HepG2 (cell line): ENCODE results near the gene ABHD6. TPM values are rescaled to one million over a fixed set of nuclear protein-coding genes. Genes with fewer than 3 reads are reported as not detected.

Source experiments
- BCL6 ChIP-seq: IDR thresholded peaks from 2 replicates; pipeline ENCODE4 v1.6.1; 2016; ENCODE audit warnings: missing genetic modification reagents, missing compliant biosample characterization
- GPN1 ChIP-seq: sonication (generic); formaldehyde crosslinking; IDR thresholded peaks from 2 replicates; pipeline ENCODE4 v1.5.1; 2020; ENCODE audit warnings: missing genetic modification reagents, borderline replicate concordance
- MLLT10 ChIP-seq: sonication (generic); formaldehyde crosslinking; IDR thresholded peaks from 2 replicates; pipeline ENCODE4 v1.4.0; 2020; ENCODE audit warnings: missing genetic modification reagents
- ZBTB8A ChIP-seq: sonication (generic); formaldehyde crosslinking; IDR thresholded peaks from 2 replicates; pipeline ENCODE4 v1.4.0; 2020; ENCODE audit warnings: mild to moderate bottlenecking, low read depth, missing genetic modification reagents, borderline replicate concordance
- ZNF282 ChIP-seq: fragments of 450-650 bp; IDR thresholded peaks from 2 replicates; pipeline ENCODE4 v1.6.1; 2018; ENCODE audit not compliant: partially characterized antibody
- ZNF382 ChIP-seq: sonication (generic); formaldehyde crosslinking; IDR thresholded peaks from 2 replicates; pipeline ENCODE4 v1.5.0; 2020; ENCODE audit warnings: missing genetic modification reagents, mild to moderate bottlenecking, borderline replicate concordance
- ZNF562 ChIP-seq: sonication (generic); formaldehyde crosslinking; IDR thresholded peaks from 2 replicates; pipeline ENCODE4 v1.8.0; 2022; ENCODE audit warnings: missing genetic modification reagents, borderline replicate concordance
- ZNF598 ChIP-seq: sonication (generic); formaldehyde crosslinking; IDR thresholded peaks from 2 replicates; pipeline ENCODE4 v1.5.1; 2020; ENCODE audit warnings: mild to moderate bottlenecking, missing genetic modification reagents, borderline replicate concordance
- ZNF678 ChIP-seq: sonication (generic); formaldehyde crosslinking; IDR thresholded peaks from 2 replicates; pipeline ENCODE4 v1.4.0; 2020; ENCODE audit warnings: mild to moderate bottlenecking, missing genetic modification reagents
- polyA plus RNA-seq, 8 experiments: library from polyadenylated mRNA; depleted of rRNA in 3 of 8; stranded (reverse) in 7 of 8; unstranded in 1 of 8; fragments of >200 nt; fragmentation: Illumina TruSeq in 4 of 8; extraction: Trizol in 4 of 8; gene quantifications; 2 replicates each; pipeline versions ENCODE4 v1.2.1 to v1.2.3, GENCODE V29; 2011 to 2016; ENCODE audit warnings: low read depth in 4 of 8, missing spikeins in 1 of 8, mixed read lengths in 1 of 8; ENCODE audit not compliant: insufficient read depth in 1 of 8
- total RNA-seq, 5 experiments: library from RNA; depleted of rRNA; stranded (reverse); fragments of >200 nt; fragmentation: Illumina TruSeq; extraction: Trizol; gene quantifications; 2 replicates each; pipeline ENCODE4 v1.2.3, GENCODE V29; 2016; ENCODE audit warnings: low read depth in 1 of 5
- TF ChIP-seq, protein P1 (sequence below): sonication (generic); formaldehyde crosslinking; IDR thresholded peaks from 2 replicates; pipeline ENCODE4 v1.5.1; 2020; ENCODE audit warnings: missing genetic modification reagents, mild to moderate bottlenecking, borderline replicate concordance
- TF ChIP-seq, protein P2 (sequence below): sonication (generic); formaldehyde crosslinking; IDR thresholded peaks from 2 replicates; pipeline ENCODE4 v1.4.0; 2020; ENCODE audit warnings: mild to moderate bottlenecking, missing genetic modification reagents
- TF ChIP-seq, protein P3 (sequence below): sonication (generic); formaldehyde crosslinking; IDR thresholded peaks from 2 replicates; pipeline ENCODE4 v1.8.1; 2022; ENCODE audit warnings: low read depth, mild to moderate bottlenecking, missing genetic modification reagents

The ABHD6 gene
- total and polyA plus RNA-seq, 2 of the 13 experiments (the other 11 are each of a cell fraction or from before 2014, with no cell fraction given), result 9.0 to 17.2 TPM

DNA sequence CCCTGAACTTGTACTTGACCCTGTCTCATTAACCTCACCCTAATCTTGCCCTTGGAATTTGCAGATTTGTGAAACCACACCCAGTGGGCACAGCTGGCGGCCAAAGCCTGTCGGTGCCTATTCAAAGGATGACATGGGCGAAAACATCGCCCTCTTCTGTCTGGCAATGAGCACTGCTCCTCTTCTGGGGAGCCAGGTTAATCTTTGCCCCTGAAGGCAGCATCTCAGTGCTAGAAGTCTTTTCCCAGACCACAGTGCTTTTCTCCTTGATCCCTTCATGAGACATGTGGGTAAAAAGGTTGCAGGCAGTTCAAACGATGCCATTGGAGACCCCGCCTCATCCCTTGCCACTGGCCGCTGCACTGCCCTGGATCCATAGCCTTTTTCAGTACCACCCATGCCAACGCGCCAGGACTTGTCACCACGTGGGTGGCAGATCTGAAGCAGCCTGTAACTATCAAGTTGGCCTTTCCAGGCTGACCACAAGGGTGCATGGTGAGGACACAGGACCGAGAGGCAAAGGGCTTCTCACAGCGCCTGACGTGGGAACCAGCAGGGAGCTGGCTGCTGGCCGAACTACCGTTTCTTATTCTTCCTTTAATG lies 20.3 kb upstream of the ABHD6 start (continued):
- TF ChIP-seq, protein P1, sequence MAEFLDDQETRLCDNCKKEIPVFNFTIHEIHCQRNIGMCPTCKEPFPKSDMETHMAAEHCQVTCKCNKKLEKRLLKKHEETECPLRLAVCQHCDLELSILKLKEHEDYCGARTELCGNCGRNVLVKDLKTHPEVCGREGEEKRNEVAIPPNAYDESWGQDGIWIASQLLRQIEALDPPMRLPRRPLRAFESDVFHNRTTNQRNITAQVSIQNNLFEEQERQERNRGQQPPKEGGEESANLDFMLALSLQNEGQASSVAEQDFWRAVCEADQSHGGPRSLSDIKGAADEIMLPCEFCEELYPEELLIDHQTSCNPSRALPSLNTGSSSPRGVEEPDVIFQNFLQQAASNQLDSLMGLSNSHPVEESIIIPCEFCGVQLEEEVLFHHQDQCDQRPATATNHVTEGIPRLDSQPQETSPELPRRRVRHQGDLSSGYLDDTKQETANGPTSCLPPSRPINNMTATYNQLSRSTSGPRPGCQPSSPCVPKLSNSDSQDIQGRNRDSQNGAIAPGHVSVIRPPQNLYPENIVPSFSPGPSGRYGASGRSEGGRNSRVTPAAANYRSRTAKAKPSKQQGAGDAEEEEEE, result 0 out of 2 replicates have a peak, but pooled peaks have one; percentile 46
- TF ChIP-seq ZNF282 (no peak), BCL6 (CRISPR knock-in tag) (peak; percentile 69), ZNF562 (CRISPR knock-in tag) (no peak), ZNF598 (CRISPR knock-in tag) (peak; percentile 67; the same call in 1 of the 2 replicates), GPN1 (CRISPR knock-in tag) (no peak), ZNF382 (no peak), ZNF678 (CRISPR knock-in tag) (peak; percentile 28; the same call in 1 of the 2 replicates), ZBTB8A (CRISPR knock-in tag) (no peak), MLLT10 (CRISPR knock-in tag) (no peak)
- TF ChIP-seq, protein P2, sequence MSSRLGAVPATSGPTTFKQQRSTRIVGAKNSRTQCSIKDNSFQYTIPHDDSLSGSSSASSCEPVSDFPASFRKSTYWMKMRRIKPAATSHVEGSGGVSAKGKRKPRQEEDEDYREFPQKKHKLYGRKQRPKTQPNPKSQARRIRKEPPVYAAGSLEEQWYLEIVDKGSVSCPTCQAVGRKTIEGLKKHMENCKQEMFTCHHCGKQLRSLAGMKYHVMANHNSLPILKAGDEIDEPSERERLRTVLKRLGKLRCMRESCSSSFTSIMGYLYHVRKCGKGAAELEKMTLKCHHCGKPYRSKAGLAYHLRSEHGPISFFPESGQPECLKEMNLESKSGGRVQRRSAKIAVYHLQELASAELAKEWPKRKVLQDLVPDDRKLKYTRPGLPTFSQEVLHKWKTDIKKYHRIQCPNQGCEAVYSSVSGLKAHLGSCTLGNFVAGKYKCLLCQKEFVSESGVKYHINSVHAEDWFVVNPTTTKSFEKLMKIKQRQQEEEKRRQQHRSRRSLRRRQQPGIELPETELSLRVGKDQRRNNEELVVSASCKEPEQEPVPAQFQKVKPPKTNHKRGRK (CRISPR knock-in tag), result no peak
- TF ChIP-seq, protein P3, sequence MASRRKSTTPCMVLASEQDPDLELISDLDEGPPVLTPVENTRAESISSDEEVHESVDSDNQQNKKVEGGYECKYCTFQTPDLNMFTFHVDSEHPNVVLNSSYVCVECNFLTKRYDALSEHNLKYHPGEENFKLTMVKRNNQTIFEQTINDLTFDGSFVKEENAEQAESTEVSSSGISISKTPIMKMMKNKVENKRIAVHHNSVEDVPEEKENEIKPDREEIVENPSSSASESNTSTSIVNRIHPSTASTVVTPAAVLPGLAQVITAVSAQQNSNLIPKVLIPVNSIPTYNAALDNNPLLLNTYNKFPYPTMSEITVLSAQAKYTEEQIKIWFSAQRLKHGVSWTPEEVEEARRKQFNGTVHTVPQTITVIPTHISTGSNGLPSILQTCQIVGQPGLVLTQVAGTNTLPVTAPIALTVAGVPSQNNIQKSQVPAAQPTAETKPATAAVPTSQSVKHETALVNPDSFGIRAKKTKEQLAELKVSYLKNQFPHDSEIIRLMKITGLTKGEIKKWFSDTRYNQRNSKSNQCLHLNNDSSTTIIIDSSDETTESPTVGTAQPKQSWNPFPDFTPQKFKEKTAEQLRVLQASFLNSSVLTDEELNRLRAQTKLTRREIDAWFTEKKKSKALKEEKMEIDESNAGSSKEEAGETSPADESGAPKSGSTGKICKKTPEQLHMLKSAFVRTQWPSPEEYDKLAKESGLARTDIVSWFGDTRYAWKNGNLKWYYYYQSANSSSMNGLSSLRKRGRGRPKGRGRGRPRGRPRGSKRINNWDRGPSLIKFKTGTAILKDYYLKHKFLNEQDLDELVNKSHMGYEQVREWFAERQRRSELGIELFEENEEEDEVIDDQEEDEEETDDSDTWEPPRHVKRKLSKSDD (CRISPR knock-in tag), result 0 out of 2 replicates have a peak, but pooled peaks have one; percentile 27
